ENCODE results near the gene ZNF786. TPM values are rescaled to one million over a fixed set of nuclear protein-coding genes. Genes with fewer than 3 reads are reported as not detected.

The ZNF786 gene
- total RNA-seq, 2 experiments from 2014 or later = 7.7 to 8.1 TPM

DNA sequence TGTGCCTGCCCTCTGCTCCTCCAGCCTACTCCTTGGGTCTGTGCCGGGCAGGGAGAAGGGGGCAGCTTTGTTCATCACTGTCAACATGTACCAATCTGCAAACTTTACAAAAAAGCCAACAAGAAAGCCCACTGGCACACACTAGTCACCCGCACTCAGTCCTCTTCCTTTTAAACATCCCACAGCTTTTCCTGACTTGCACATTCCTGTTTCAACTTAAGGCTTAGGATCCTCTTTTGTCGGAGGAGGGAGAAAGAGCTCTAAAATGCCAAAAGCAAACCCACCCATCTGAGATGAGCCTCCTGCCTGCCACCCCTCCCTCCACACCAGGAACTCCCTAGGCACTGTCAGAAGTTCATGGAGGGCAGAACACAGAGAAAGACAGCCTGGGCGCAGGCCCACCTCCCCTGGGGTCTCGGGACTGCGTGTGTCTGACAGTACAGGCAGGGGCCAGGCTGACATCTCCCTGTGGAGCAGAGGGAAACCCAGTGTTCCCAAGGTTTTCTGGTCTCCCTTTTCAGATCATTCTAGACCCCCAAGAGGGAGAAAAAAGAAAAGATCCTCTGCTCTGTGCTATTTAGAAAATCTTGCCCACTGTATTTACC, 67.7 kb downstream of the ZNF786 start:
- Mint-ChIP-seq H3K36me3 (ENCODE audit: low read depth) (peaks cover 38% of the 10 kb centered on the region), H3K9me3 (no peaks in the 10 kb centered on the region), H3K4me3 (no peak overlapping the region), H3K27ac (peak overlapping the region; percentile 36), H3K27me3 (no peaks in the 10 kb centered on the region), H3K4me1 (peaks cover 51% of the 10 kb centered on the region)
- ChIA-PET POLR2A (no interaction called here), CTCF (no interaction called here)
- DNase-seq = no peak

DNA sequence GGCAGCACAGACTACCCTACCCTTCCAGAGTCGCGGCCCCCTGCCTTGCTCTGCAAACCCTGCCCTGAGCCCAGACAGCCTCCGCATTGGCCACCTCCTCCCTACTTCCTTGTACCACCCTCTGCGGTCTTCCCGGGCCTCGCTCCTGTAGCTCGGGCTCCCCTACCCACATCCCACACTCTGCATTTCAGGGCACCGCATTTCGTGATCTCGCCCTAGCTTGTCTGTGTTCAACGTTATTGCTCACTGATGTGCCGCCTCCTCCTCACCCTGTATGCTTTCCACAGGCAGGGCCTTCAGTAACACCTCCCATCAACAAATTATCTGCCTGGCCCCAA, 68.8 kb downstream of the ZNF786 start:
- no peaks in the 10 kb centered on the region for H3K27me3 Mint-ChIP-seq
- peaks cover 45% of the 10 kb centered on the region for H3K4me1 Mint-ChIP-seq
- DNase-seq = no peak
- H3K36me3 Mint-ChIP-seq (ENCODE audit: low read depth) = peaks cover 43% of the 10 kb centered on the region
- no peaks in the 10 kb centered on the region for H3K9me3 Mint-ChIP-seq
- no peak overlapping the region for H3K27ac Mint-ChIP-seq
- ChIA-PET POLR2A (interaction anchor here (0.7 kb wide), 1 partner anchor 289 kb away, joined by 3 read pairs; no protein-coding TSS in a partner anchor), CTCF (no interaction called here)
- no peak overlapping the region for H3K4me3 Mint-ChIP-seq

DNA sequence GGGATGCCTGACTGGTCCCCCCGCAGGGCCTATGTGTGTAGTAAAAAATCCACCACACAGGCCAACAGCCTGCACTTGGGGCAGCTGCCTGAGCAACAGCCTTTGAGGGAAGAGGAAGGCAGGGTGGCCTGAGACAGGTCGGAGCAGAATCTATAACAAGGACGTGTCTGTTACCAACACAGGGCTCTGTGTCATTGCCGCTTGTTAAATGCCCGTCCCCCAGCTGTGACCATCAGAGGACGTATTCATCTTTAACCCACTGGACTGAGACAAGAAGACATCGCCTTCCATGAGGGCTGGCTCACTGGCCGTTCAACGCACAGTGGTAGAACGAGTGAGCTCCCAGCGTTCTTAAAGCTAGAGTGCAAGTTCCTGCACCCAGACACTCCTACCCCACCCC, 70.0 kb downstream of the ZNF786 start:
- DNase-seq = no peak
- H3K27ac Mint-ChIP-seq = no peak overlapping the region
- no peaks in the 10 kb centered on the region for H3K9me3 Mint-ChIP-seq
- H3K4me3 Mint-ChIP-seq = no peak overlapping the region
- ChIA-PET POLR2A (no interaction called here), CTCF (no interaction called here)
- H3K36me3 Mint-ChIP-seq (ENCODE audit: low read depth) = peaks cover 41% of the 10 kb centered on the region
- no peaks in the 10 kb centered on the region for H3K27me3 Mint-ChIP-seq
- peaks cover 34% of the 10 kb centered on the region for H3K4me1 Mint-ChIP-seq

Other genes starting within 250 kb of the ZNF786 start
- 100 to 1,000 TPM; 120 to 128 TPM for gene EZH2, start 206.4 kb downstream of the ZNF786 start, total RNA-seq
- gene PDIA4, start 62.2 kb downstream of the ZNF786 start, total RNA-seq = 10 to 100 TPM; 94.8 to 97.4 TPM
- gene ZNF425, start 35.6 kb upstream of the ZNF786 start, total RNA-seq = 1 to 10 TPM in 1 of 2 experiments, under 1 TPM in 1; 0.67 to 1.0 TPM
- 10 to 100 TPM; 15.3 to 17.1 TPM for gene ZNF398, start 56.7 kb upstream of the ZNF786 start, total RNA-seq
- 10 to 100 TPM; 28.2 to 29.4 TPM for gene ZNF282, start 104.8 kb upstream of the ZNF786 start, total RNA-seq
- gene ZNF212, start 148.9 kb upstream of the ZNF786 start, total RNA-seq = 10 to 100 TPM; 11.1 to 15.9 TPM
- gene ZNF783, start 171.5 kb upstream of the ZNF786 start, total RNA-seq = 10 to 100 TPM; 19.0 to 21.7 TPM

All from activated CD4-positive, alpha-beta T cell treated with anti-CD3 and anti-CD28 coated beads, Interleukin-2, amount 10 ng/mL, durations not matched to agents 7 days and 5 days (primary cell).